H1 (cell line): Measurements from ENCODE around the gene PXN. TPM values are rescaled to one million over a fixed set of nuclear protein-coding genes. Genes with fewer than 3 reads are reported as not detected.

Experiments
- ATF2 ChIP-seq: IDR thresholded peaks from 2 replicates; pipeline ENCODE4 v1.6.1; 2012; ENCODE audit warnings: low read length, inconsistent platforms
- ATF3 ChIP-seq: IDR thresholded peaks from 2 replicates; pipeline ENCODE4 v1.6.1; 2011; ENCODE audit warnings: low read depth, mild to moderate bottlenecking, low read length; ENCODE audit not compliant: insufficient read depth
- CBX5 ChIP-seq: fragments of 300-800, 300-1000 bp; sonication (generic); IDR thresholded peaks from 2 replicates; pipeline ENCODE4 v1.7.1; 2016; ENCODE audit warnings: antibody characterized with exemption, low read length, low read depth
- CBX8 ChIP-seq: fragments of 300-800, 300-1000 bp; sonication (generic); IDR thresholded peaks from 2 replicates; pipeline ENCODE4 v1.7.1; 2016; ENCODE audit warnings: low read depth, low read length, borderline replicate concordance
- CTCF ChIP-seq, 3 experiments: IDR thresholded peaks; 1 replicate in 2 of 3; 2 replicates in 1 of 3; pipeline versions ENCODE4 v1.5.1 to v1.6.1; 2011; ENCODE audit warnings: low read length in 3 of 3, mild to moderate bottlenecking in 3 of 3, inconsistent platforms in 2 of 3, low read depth in 1 of 3, moderate library complexity in 1 of 3; ENCODE audit not compliant: insufficient read depth in 1 of 3; ENCODE audit errors: control extremely low read depth in 1 of 3
- EGR1 ChIP-seq: IDR thresholded peaks from 2 replicates; pipeline ENCODE4 v1.6.1; 2011; ENCODE audit warnings: low read depth, low read length, borderline replicate concordance
- KDM5A ChIP-seq: fragments of 200-600 bp; IDR thresholded peaks from 2 replicates; pipeline ENCODE4 v1.7.1; 2012; ENCODE audit warnings: mild to moderate bottlenecking, low read length, inconsistent platforms, mixed read lengths
- NANOG ChIP-seq: IDR thresholded peaks from 2 replicates; pipeline ENCODE4 v1.6.1; 2011; ENCODE audit warnings: low read length, low read depth, mild to moderate bottlenecking, inconsistent platforms; ENCODE audit not compliant: insufficient read depth, poor library complexity, severe bottlenecking
- POLR2A ChIP-seq, 2 experiments: IDR thresholded peaks; 1 replicate in 1 of 2; 2 replicates in 1 of 2; pipeline ENCODE4 v1.6.1; 2011; ENCODE audit warnings: low read depth in 2 of 2, low read length in 2 of 2, mild to moderate bottlenecking in 2 of 2; ENCODE audit errors: control extremely low read depth in 1 of 2
- RXRA ChIP-seq: IDR thresholded peaks from 2 replicates; pipeline ENCODE4 v1.6.1; 2011; ENCODE audit warnings: low read depth, mild to moderate bottlenecking, low read length, moderate library complexity; ENCODE audit not compliant: insufficient read depth
- SIN3A ChIP-seq, 2 experiments: IDR thresholded peaks in 1 of 2; conservative IDR thresholded peaks in 1 of 2; 2 replicates each; pipeline ENCODE4 v1.6.1; 2011 to 2012; ENCODE audit warnings: low read length in 2 of 2, improper control_type of control experiment in 1 of 2, low read depth in 1 of 2, mild to moderate bottlenecking in 1 of 2
- SP1 ChIP-seq: IDR thresholded peaks from 2 replicates; pipeline ENCODE4 v1.6.1; 2011; ENCODE audit warnings: low read depth, low read length
- SP2 ChIP-seq: IDR thresholded peaks from 2 replicates; pipeline ENCODE4 v1.6.1; 2012; ENCODE audit warnings: mild to moderate bottlenecking, low read length, inconsistent platforms
- TAF1 ChIP-seq: IDR thresholded peaks from 2 replicates; pipeline ENCODE4 v1.6.1; 2011; ENCODE audit warnings: mild to moderate bottlenecking, low read depth, low read length
- TCF12 ChIP-seq: IDR thresholded peaks from 2 replicates; pipeline ENCODE4 v1.6.1; 2011; ENCODE audit warnings: low read depth, mild to moderate bottlenecking, low read length
- USF2 ChIP-seq: IDR thresholded peaks from 2 replicates; pipeline ENCODE4 v1.6.1; 2011; ENCODE audit warnings: low read length, improper control_type of control experiment
- ZNF274 ChIP-seq: IDR thresholded peaks from 2 replicates; pipeline ENCODE4 v1.7.0; 2012; ENCODE audit warnings: low read length, borderline replicate concordance; ENCODE audit errors: extremely low read depth
- polyA plus RNA-seq, 7 experiments: library from polyadenylated mRNA; depleted of rRNA in 3 of 7; stranded (reverse) in 5 of 7; unstranded in 2 of 7; fragments of >200 nt in 5 of 7; fragments of 200-250 nt in 2 of 7; gene quantifications; 1 replicate in 5 of 7; 2 replicates in 1 of 7; 4 replicates in 1 of 7; pipeline versions ENCODE4 v1.2.1 to v1.2.3, GENCODE V29; 2011 to 2013; ENCODE audit warnings: missing spikeins in 2 of 7, mixed read lengths in 2 of 7
- total RNA-seq: library from RNA; stranded (reverse); fragmentation: NEBNext Ultra II Directional; extraction: Animal tissue kit (Norgen Biotek cat#: 25700); gene quantifications from 2 replicates; pipeline ENCODE4 v1.2.1, GENCODE V29; 2021

PXN gene
- total and polyA plus RNA-seq, 2 of the 8 experiments (the other 6 are each of a cell fraction or from before 2014, with no cell fraction given): 51.0 to 105 TPM

GRCh38 chr12:120301962-120302815 lies 36.7 kb upstream of the PXN start, which contains the start of gene SIRT4 (continued):
- no peak for TF ChIP-seq ATF2
- no peak for TF ChIP-seq SP2
- TF ChIP-seq EGR1: no peak
- TF ChIP-seq SIN3A (conservative IDR thresholded peaks at IDR 0.05 in 1 of 2, IDR thresholded peaks at IDR 0.05 in 1 of 2; ENCODE audit: low read depth in 1 of 2, low read length in 2 of 2): peak; percentile 82 to 90; a peak in 3 of 4 replicates
- TF ChIP-seq RXRA: no peak
- TF ChIP-seq TAF1: 0 out of 2 replicates have a peak, but pooled peaks have one; percentile 34
- TF ChIP-seq CBX5: no peak
- TF ChIP-seq TCF12: 0 out of 2 replicates have a peak, but pooled peaks have one; percentile 15
- TF ChIP-seq ZNF274: no peak
- peak; percentile 72; the same call in 1 of the 2 replicates for TF ChIP-seq SP1
- TF ChIP-seq USF2: no peak
- TF ChIP-seq POLR2A (IDR thresholded peaks at IDR 0.05; ENCODE audit: control extremely low read depth in 1 of 2, low read depth in 2 of 2, low read length in 2 of 2): no peak
- peak; percentile 68 to 81 (median 69) for TF ChIP-seq CTCF (IDR thresholded peaks at IDR 0.05; ENCODE audit: control extremely low read depth in 1 of 3, insufficient read depth in 1 of 3, low read depth in 1 of 3, low read length in 3 of 3)
- TF ChIP-seq KDM5A: no peak
- TF ChIP-seq NANOG: no peak
- no peak for TF ChIP-seq CBX8
- TF ChIP-seq ATF3: peak; percentile 32; the same call in 1 of the 2 replicates
